PFSK-1 (cell line): ENCODE data around the gene ATOH8.

Experiments
- POLR2AphosphoS5 ChIP-seq: IDR thresholded peaks from 2 replicates; pipeline ENCODE4 v1.6.1; 2012; ENCODE audit warnings: low read depth, mild to moderate bottlenecking, control low read depth, low read length, moderate library complexity
- REST ChIP-seq, 2 experiments: IDR thresholded peaks; 2 replicates each; pipeline versions ENCODE4 v1.6.1 to v1.8.0; 2011 to 2012; ENCODE audit warnings: low read depth in 2 of 2, low read length in 2 of 2, control low read depth in 1 of 2, inconsistent platforms in 1 of 2, mild to moderate bottlenecking in 1 of 2, moderate library complexity in 1 of 2; ENCODE audit not compliant: insufficient read depth in 1 of 2
- TAF1 ChIP-seq: IDR thresholded peaks from 2 replicates; pipeline ENCODE4 v1.6.1; 2012; ENCODE audit warnings: low read length, control low read depth, borderline replicate concordance; ENCODE audit not compliant: insufficient read depth

- TF ChIP-seq POLR2AphosphoS5 (no peak), TAF1 (no peak), REST (IDR thresholded peaks at IDR 0.05; ENCODE audit: insufficient read depth in 1 of 2, low read depth in 2 of 2, low read length in 2 of 2) (no peak)
These were observed 33.1 kb downstream of the ATOH8 start for GRCh38 chr2:85786865-85787264.
